GM23248 (cell line): ENCODE measurements around the gene PPFIA2. TPM values are rescaled to one million over a fixed set of nuclear protein-coding genes. Genes with fewer than 3 reads are reported as not detected.
A peak's percentile ranks its signal among the peaks of the same experiment; 100 is the strongest.

Experiments used
- DNase-seq: peaks from one replicate; pipeline ENCODE4 v3.0.0-alpha.2; 2015
- H2AFZ ChIP-seq: fragments of 200-600 bp; sonication (generic); 2 replicates; pipeline ENCODE4 v1.6.1; 2016; ENCODE audit warnings: antibody characterized with exemption
- H3F3A ChIP-seq: fragments of 200-600 bp; sonication (generic); 2 replicates; pipeline ENCODE4 v1.6.1; 2016; ENCODE audit warnings: mild to moderate bottlenecking, antibody characterized with exemption, mixed run types; ENCODE audit not compliant: insufficient read depth
- H3K27ac ChIP-seq: fragments of 200-600 bp; sonication (generic); 2 replicates; pipeline ENCODE4 v1.5.1; 2016; ENCODE audit warnings: mild to moderate bottlenecking
- H3K27me3 ChIP-seq: fragments of 200-600 bp; sonication (generic); replicated peaks from 2 replicates; pipeline ENCODE4 v1.6.1; 2016; ENCODE audit warnings: mild to moderate bottlenecking; ENCODE audit not compliant: insufficient read depth
- H3K36me3 ChIP-seq: fragments of 200-600 bp; sonication (generic); 2 replicates; pipeline ENCODE4 v1.6.1; 2016; ENCODE audit warnings: low read depth, mild to moderate bottlenecking
- H3K4me1 ChIP-seq: fragments of 200-600 bp; sonication (generic); 2 replicates; pipeline ENCODE4 v1.6.1; 2016; ENCODE audit warnings: mild to moderate bottlenecking; ENCODE audit not compliant: insufficient read depth
- H3K4me2 ChIP-seq: fragments of 200-600 bp; sonication (generic); one replicate; pipeline ENCODE4 v1.6.1; 2016; ENCODE audit warnings: mild to moderate bottlenecking; ENCODE audit not compliant: unreplicated experiment
- H3K4me3 ChIP-seq: fragments of 200-600 bp; sonication (generic); 2 replicates; pipeline ENCODE4 v1.5.1; 2016; ENCODE audit warnings: mild to moderate bottlenecking
- H3K79me2 ChIP-seq: fragments of 200-600 bp; sonication (generic); 2 replicates; pipeline ENCODE4 v1.6.1; 2016; ENCODE audit warnings: mild to moderate bottlenecking; ENCODE audit not compliant: insufficient read depth
- H3K9ac ChIP-seq: fragments of 200-600 bp; sonication (generic); 2 replicates; pipeline ENCODE4 v1.6.1; 2016; ENCODE audit warnings: mild to moderate bottlenecking
- H3K9me2 ChIP-seq: fragments of 200-600 bp; sonication (generic); 2 replicates; pipeline ENCODE4 v1.6.1; 2016; ENCODE audit warnings: mixed run types, mild to moderate bottlenecking, moderate library complexity; ENCODE audit not compliant: insufficient read depth
- H3K9me3 ChIP-seq: fragments of 200-600 bp; sonication (generic); one replicate; pipeline ENCODE4 v1.6.1; 2017; ENCODE audit warnings: low read depth
- H4K20me1 ChIP-seq: fragments of 200-600 bp; sonication (generic); 2 replicates; pipeline ENCODE4 v1.6.0; 2016; ENCODE audit not compliant: insufficient read depth
- EZH2 ChIP-seq: fragments of 200-600 bp; sonication (generic); IDR thresholded peaks from 2 replicates; pipeline ENCODE4 v1.6.1; 2018; ENCODE audit warnings: antibody characterized with exemption, mild to moderate bottlenecking; ENCODE audit not compliant: insufficient read depth, poor library complexity, severe bottlenecking
- EZH2phosphoT487 ChIP-seq: fragments of 200-600 bp; sonication (generic); IDR thresholded peaks from 2 replicates; pipeline ENCODE4 v1.6.1; 2018; ENCODE audit warnings: antibody characterized with exemption, moderate library complexity, mild to moderate bottlenecking, low read depth; ENCODE audit not compliant: insufficient read depth
- WGBS, 2 experiments: methylation state at CpG; one replicate each; pipeline ENCODE4 v1.1.6; 2015 to 2017; ENCODE audit warnings: low lambda C conversion rate in 2 of 2, low coverage in 1 of 2; ENCODE audit errors: missing lambda C conversion rate in 2 of 2; 5-methylcytosine and 5-hydroxymethylcytosine counted together
- in situ Hi-C: fragments of 300-500 bp; cut with MboI; formaldehyde crosslinking; loops from 2 replicates; pipeline ENCODE4 v1.15.0; 2020
- polyA plus RNA-seq: library from polyadenylated mRNA; unstranded; fragments of >200 nt; fragmentation: Nextera tagmentation; extraction: Ambion mirVana; gene quantifications from 2 replicates; pipeline ENCODE4 v1.2.1, GENCODE V29; 2016
- total RNA-seq: library from RNA; depleted of rRNA; stranded (reverse); fragments of >200 nt; shearing (Covaris generic); gene quantifications from 2 replicates; pipeline ENCODE4 v1.2.3, GENCODE V29; 2014

PPFIA2 gene
- total and polyA plus RNA-seq, 2 experiments from 2014 or later, result not detected

DNA sequence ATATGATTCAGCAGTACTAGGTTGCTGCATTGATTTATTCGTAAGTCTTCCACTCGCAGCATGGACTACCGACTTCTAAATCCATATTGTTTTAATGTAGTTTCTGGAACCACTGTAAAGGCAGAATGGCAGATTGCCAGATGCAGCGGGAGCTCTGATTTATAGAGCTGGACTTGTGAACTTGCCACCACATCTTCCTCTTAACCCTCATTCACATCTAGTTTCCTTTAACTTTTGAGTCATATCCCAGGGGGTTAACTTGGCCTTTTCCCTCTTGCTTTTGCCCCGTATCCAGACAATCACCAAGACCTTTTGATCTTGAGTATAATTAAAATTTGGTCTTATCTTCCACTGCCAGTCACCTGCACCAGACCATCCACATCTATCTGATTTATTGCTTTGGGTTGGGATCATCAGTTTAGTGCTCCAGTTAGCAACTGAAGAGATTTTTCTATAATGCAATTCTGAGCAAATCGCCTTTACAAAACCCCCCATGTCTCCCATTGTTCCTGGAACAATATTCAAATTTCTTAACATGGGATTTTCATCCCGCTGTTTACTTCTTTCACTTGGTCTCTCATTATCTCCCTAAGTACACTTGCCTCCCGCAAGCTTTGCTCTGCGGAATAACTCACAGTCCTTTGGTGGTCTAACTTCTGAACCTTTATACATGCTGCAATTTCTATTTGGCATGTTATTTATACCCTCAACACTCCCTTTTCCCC, 550.8 kb downstream of the PPFIA2 start:
- no peak overlapping the region for H2AFZ ChIP-seq
- WGBS, 2 experiments, result 64 to 70% methylated on average over 9 of the region's 9 CpGs
- in situ Hi-C loops, result no loop called here

More for the DNA sequence above, 550.8 kb downstream of the PPFIA2 start:
- H3K27me3 ChIP-seq, result no peaks in the 10 kb centered on the region
- no peaks in the 10 kb centered on the region for H3K9me2 ChIP-seq
- H3K9me3 ChIP-seq, result no peaks in the 10 kb centered on the region
- DNase-seq, result peak; percentile 1
- peaks cover 21% of the 10 kb centered on the region for H3K4me1 ChIP-seq
- H4K20me1 ChIP-seq, result no peaks in the 10 kb centered on the region
- H3K79me2 ChIP-seq, result no peaks in the 10 kb centered on the region
- no peaks in the 10 kb centered on the region; the same call in 1 of the 2 replicates for H3F3A ChIP-seq
- no peaks in the 10 kb centered on the region for H3K36me3 ChIP-seq
- H3K9ac ChIP-seq, result no peak overlapping the region
- no peak overlapping the region for H3K4me2 ChIP-seq
- no peak overlapping the region for H3K4me3 ChIP-seq
- H3K27ac ChIP-seq, result no peak overlapping the region
- TF ChIP-seq EZH2, result no peak
- TF ChIP-seq EZH2phosphoT487, result no peak
